ENCODE results near the gene MAD1L1. TPM values are rescaled to one million over a fixed set of nuclear protein-coding genes. Genes with fewer than 3 reads are reported as not detected.

MAD1L1 gene
- total RNA-seq, 1 donor from 2014 or later, result 57.6 TPM

GRCh38 chr7:2000746-2001321 is 231.9 kb downstream of the MAD1L1 start:
- peaks cover 8% of the 10 kb centered on the region for H3K27me3 Mint-ChIP-seq (ENCODE audit: unreplicated experiment)
- H3K4me1 Mint-ChIP-seq (ENCODE audit: low read depth, unreplicated experiment), result peaks cover 24% of the 10 kb centered on the region
- H3K9me3 Mint-ChIP-seq (ENCODE audit: unreplicated experiment), result peaks cover 16% of the 10 kb centered on the region
- no peak overlapping the region for H3K27ac Mint-ChIP-seq (ENCODE audit: unreplicated experiment)
- DNase-seq, result peak; percentile 13
- H3K36me3 Mint-ChIP-seq (ENCODE audit: unreplicated experiment), result no peaks in the 10 kb centered on the region
- TF ChIP-seq CTCF (IDR thresholded peaks at IDR 0.05; ENCODE audit: partially characterized antibody, unreplicated experiment), result no peak
- H3K4me3 Mint-ChIP-seq (ENCODE audit: unreplicated experiment), result no peak overlapping the region

GRCh38 chr7:2000153-2000687 is 232.5 kb downstream of the MAD1L1 start:
- DNase-seq, result peak; percentile 14
- H3K27me3 Mint-ChIP-seq (ENCODE audit: unreplicated experiment), result peaks cover 6% of the 10 kb centered on the region
- H3K27ac Mint-ChIP-seq (ENCODE audit: unreplicated experiment), result peak overlapping the region; percentile 12
- H3K36me3 Mint-ChIP-seq (ENCODE audit: unreplicated experiment), result no peaks in the 10 kb centered on the region
- TF ChIP-seq CTCF (IDR thresholded peaks at IDR 0.05; ENCODE audit: partially characterized antibody, unreplicated experiment), result no peak
- H3K4me1 Mint-ChIP-seq (ENCODE audit: low read depth, unreplicated experiment), result peaks cover 22% of the 10 kb centered on the region
- H3K4me3 Mint-ChIP-seq (ENCODE audit: unreplicated experiment), result no peak overlapping the region
- peaks cover 13% of the 10 kb centered on the region for H3K9me3 Mint-ChIP-seq (ENCODE audit: unreplicated experiment)

- DNase-seq, result no peak
- H3K4me3 Mint-ChIP-seq (ENCODE audit: unreplicated experiment), result no peak overlapping the region
- H3K9me3 Mint-ChIP-seq (ENCODE audit: unreplicated experiment), result peaks cover 9% of the 10 kb centered on the region
- H3K27ac Mint-ChIP-seq (ENCODE audit: unreplicated experiment), result no peak overlapping the region
- no peak for TF ChIP-seq CTCF (IDR thresholded peaks at IDR 0.05; ENCODE audit: partially characterized antibody, unreplicated experiment)
- peaks cover 25% of the 10 kb centered on the region for H3K4me1 Mint-ChIP-seq (ENCODE audit: low read depth, unreplicated experiment)
- no peaks in the 10 kb centered on the region for H3K36me3 Mint-ChIP-seq (ENCODE audit: unreplicated experiment)
- H3K27me3 Mint-ChIP-seq (ENCODE audit: unreplicated experiment), result peaks cover 5% of the 10 kb centered on the region
Measured at GRCh38 chr7:1999278-1999984, 233.3 kb downstream of the MAD1L1 start.

GRCh38 chr7:1998146-1998545 is 234.6 kb downstream of the MAD1L1 start:
- Mint-ChIP-seq H3K4me1 (ENCODE audit: low read depth, unreplicated experiment) (peaks cover 36% of the 10 kb centered on the region), H3K4me3 (ENCODE audit: unreplicated experiment) (no peak overlapping the region), H3K27ac (ENCODE audit: unreplicated experiment) (no peak overlapping the region), H3K9me3 (ENCODE audit: unreplicated experiment) (peaks cover 12% of the 10 kb centered on the region), H3K36me3 (ENCODE audit: unreplicated experiment) (no peaks in the 10 kb centered on the region), H3K27me3 (ENCODE audit: unreplicated experiment) (peaks cover 7% of the 10 kb centered on the region)
- no peak for TF ChIP-seq CTCF (IDR thresholded peaks at IDR 0.05; ENCODE audit: partially characterized antibody, unreplicated experiment)
- no peak for DNase-seq

- peaks cover 39% of the 10 kb centered on the region for H3K4me1 Mint-ChIP-seq (ENCODE audit: low read depth, unreplicated experiment)
- no peak overlapping the region for H3K27ac Mint-ChIP-seq (ENCODE audit: unreplicated experiment)
- peaks cover 7% of the 10 kb centered on the region for H3K27me3 Mint-ChIP-seq (ENCODE audit: unreplicated experiment)
- H3K36me3 Mint-ChIP-seq (ENCODE audit: unreplicated experiment), result no peaks in the 10 kb centered on the region
- peaks cover 12% of the 10 kb centered on the region for H3K9me3 Mint-ChIP-seq (ENCODE audit: unreplicated experiment)
- DNase-seq, result no peak
- no peak for TF ChIP-seq CTCF (IDR thresholded peaks at IDR 0.05; ENCODE audit: partially characterized antibody, unreplicated experiment)
- H3K4me3 Mint-ChIP-seq (ENCODE audit: unreplicated experiment), result no peak overlapping the region
Measured at GRCh38 chr7:1997537-1998076, 235.1 kb downstream of the MAD1L1 start.
